RKO (cell line): ENCODE data around the gene KCNK13.
"Not testable (repeated sequence)": the region's sequence is repeated elsewhere in the genome, so short reads cannot be mapped to it uniquely, and the experiment has no call there.

Experiments
- DNase-seq: peaks from one replicate; pipeline ENCODE4 v3.0.0-alpha.2; 2016; ENCODE audit warnings: low spot score

The KCNK13 gene

DNA sequence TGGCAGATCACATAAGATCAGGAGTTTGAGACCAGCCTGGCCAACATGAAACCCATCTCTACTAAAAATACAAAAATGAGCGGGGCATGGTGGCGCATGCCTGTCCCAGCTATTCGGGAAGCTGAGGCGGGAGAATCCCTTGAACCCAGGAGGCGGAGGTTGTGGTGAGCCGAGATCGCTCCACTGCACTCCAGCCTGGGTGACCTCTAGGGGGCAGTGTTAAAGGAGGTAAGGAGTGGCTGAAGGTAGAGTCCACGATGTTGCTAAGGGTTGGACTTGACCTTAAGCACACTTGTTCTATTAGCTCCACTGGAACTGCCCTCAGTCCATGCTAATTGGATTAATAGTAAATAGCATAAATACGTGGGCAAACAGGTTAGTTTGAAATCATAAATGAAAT is 132.1 kb downstream of the KCNK13 start:
- no peak for DNase-seq

DNA sequence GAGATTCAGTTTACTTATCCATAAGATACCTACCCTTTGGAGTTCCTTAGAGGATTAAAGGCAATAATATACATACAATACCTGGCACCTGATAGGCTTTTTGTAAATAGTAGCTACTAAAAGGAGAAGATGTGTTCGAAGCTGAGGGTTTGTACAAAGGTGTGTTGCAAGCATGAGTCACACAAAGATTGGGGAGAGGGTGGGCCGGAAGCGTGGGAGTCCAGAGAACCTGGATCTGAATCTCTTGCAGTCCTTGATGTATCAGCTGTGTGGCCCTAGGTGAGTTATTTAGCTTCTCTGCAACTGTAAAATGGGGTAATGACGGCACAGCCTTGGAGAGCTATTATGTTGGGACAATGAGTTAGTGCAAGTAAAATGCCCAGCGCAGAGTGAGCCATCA is 132.9 kb downstream of the KCNK13 start:
- no peak for DNase-seq

DNA sequence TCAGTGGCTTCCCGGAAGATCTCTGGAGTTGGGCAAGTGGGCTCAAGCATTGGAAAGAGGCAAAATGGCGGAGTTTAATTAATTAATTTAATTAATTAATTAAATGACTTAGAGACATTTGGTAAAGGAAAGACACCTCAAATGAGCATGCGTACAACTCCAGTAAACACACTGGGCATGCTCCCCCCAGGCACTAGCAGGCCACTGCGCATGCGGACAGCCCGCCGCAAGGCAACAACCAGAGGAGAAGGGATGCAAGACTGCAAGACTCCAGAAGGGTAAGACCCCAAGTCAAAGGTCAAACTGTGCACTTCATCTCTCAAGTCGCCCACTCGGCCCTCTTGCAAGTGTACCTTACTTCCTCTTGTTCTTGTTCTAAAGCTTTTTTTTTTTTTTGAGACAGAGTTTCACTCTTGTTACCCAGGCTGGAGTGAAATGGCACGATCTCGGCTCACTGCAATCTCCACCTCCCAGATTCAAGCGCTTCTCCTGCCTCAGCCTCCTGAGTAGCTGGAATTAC is 136.8 kb downstream of the KCNK13 start:
- no peak for DNase-seq

DNA sequence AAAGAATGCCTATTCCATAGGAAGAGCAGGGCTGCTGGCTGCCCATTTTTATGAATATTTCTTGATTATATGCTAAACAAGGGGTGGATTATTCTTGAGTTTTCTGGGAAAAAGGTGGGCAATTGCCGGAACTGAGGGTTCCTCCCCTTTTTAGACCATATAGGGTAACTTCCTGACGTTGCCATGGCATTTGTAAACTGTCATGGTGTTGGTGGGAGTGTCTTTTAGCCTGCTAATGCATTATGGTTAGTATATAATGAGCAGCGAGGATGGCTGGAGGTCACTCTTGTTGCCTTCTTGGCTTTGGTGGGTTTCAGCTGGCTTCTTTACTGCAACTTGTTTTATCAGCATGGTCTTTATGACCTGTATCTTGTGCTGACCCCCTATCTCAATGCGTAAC is 138.8 kb downstream of the KCNK13 start:
- DNase-seq, result not testable (repeated sequence)

DNA sequence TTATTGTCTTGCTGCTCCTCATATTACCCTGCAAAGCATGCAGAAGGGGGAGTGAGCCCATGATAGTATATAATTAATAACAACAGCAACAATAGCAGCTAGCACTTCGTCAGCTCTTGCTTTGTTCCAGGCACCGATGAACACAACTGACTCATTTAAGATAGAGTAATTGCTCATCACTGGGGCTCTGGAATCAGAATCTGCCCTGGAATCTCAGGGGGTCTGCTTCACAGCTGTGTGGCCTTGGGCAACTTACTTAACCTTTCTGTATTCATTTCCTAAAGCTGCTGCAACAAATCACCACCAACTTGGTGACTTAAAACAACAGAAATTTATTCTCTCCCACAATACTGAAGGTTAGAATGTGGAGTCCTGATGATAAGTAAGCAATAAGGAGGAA is 139.6 kb downstream of the KCNK13 start:
- no peak for DNase-seq

DNA sequence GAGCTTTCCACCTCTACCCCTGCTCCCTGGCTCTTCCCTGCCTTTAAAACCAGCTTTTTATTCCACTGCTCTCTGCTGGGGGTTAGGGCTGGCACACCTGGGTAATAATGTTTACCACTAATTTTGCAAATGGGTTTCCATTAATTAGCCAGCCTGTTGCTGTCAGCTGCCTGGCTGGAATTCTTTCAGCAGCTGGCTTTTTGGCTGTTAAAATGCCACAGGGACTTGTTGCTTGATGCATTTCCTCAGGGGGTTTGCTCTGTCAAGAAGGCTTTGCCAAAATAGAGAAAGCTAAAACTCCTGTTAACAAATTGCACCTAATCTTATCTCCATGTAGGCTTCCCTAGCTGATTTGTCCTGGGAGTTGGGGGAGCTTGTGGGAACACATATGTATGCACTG is 142.7 kb downstream of the KCNK13 start:
- DNase-seq, result no peak

DNA sequence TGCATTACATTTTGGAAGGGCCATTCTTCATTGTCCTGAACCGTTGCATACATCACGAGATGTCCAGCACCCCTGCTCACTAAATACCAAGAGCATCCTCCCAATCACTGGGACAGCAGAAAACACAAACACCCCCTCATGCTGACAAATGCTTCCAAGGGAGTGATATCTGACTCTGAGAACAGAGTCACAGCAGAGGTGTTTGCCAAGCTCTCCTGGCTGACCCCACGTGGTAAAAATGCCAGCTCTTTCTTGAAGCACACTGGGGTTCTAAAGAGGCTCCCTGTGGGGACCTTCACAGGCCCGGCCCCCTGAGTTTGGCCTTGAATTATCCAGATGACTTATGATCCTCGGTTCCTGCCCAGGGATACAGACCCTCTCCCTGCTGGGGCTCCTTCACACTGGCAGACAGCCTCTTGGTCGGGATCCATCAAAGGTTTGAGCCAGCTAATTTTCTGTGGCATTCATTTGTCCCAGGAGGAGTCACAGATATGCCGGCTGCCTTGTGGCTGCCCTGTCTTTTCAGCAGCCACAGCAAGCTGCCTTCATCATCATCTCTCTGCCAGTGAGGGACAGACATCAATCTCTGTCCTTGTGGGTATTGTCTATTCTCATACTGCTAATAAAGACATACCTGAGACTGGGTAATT is 151.4 kb downstream of the KCNK13 start:
- DNase-seq, result no peak

DNA sequence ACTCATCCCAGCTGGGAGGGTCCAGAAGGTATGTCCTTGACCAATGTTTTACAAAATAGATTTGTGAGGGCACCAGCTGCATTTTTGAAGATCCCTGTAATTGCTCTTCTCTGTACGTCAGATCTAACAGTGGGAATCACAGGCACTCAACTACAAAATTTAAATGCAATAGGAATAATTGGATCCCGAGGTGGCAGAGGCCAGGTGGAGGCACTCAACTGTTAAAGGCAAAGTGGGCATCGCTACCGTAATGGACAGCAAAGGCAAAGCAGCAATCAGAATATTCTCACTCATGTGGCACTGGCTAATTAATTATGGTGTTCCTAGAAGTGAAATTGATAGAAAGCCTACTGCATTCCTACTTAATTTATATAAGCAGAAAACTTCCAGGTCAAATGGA is 166.7 kb downstream of the KCNK13 start:
- DNase-seq, result no peak

DNA sequence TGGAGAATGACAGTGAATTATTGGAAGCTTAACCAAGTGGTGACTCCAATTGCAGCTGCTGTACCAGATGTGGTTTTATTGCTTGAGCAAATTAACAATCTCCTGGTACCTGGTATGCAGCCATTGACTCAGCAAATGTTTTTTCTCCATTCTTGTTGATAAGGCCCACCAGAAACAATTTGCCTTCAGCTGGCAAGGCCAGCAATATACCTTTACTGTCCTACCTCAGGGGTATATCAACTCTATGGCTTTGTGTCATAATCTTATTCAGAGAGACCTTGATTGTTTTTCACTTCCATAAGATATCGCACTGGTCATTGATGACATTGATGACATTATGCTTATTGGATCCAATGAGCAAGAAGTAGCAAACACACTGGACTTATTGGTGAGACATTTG is 168.1 kb downstream of the KCNK13 start:
- not testable (repeated sequence) for DNase-seq
